Fibroblast of lung (primary cell): ENCODE measurements around the gene ZNF469. TPM values are rescaled to one million over a fixed set of nuclear protein-coding genes. Genes with fewer than 3 reads are reported as not detected.
A peak's percentile ranks its signal among the peaks of the same experiment; 100 is the strongest.

Experiments used
- DNase-seq, 2 donors: peaks; one replicate each; pipeline versions ENCODE4 v3.0.0 to v3.0.0-alpha.2; 2010; ENCODE audit warnings: low read depth in 2 of 2
- H2AFZ ChIP-seq: 2 replicates; pipeline ENCODE4 v1.5.1; 2012; ENCODE audit warnings: low read length, control low read depth, inconsistent platforms
- H3K27ac ChIP-seq: 2 replicates; pipeline ENCODE4 v1.5.1; 2011; ENCODE audit warnings: low read length, control low read depth; ENCODE audit not compliant: insufficient read depth
- H3K27me3 ChIP-seq: 2 replicates; pipeline ENCODE4 v1.5.1; 2011; ENCODE audit warnings: mild to moderate bottlenecking, low read length; ENCODE audit not compliant: control insufficient read depth, insufficient read depth
- H3K36me3 ChIP-seq: 2 replicates; pipeline ENCODE4 v1.5.1; 2011; ENCODE audit warnings: low read length; ENCODE audit not compliant: control insufficient read depth, insufficient read depth
- H3K4me1 ChIP-seq: 2 replicates; pipeline ENCODE4 v1.5.1; 2011; ENCODE audit warnings: low read length; ENCODE audit not compliant: control insufficient read depth, insufficient read depth; ENCODE audit errors: extremely low read depth
- H3K4me2 ChIP-seq: 2 replicates; pipeline ENCODE4 v1.5.1; 2011; ENCODE audit warnings: low read length, control low read depth; ENCODE audit not compliant: insufficient read depth; ENCODE audit errors: extremely low read depth
- H3K4me3 ChIP-seq, 4 experiments: fragments of 200-600 bp in 1 of 4; sonication (generic) in 1 of 4; replicated peaks in 1 of 4; 2 replicates each; pipeline ENCODE4 v1.5.1; 2011 to 2016; ENCODE audit warnings: low read length in 4 of 4, low read depth in 3 of 4, mild to moderate bottlenecking in 3 of 4, control low read depth in 2 of 4, inconsistent platforms in 1 of 4, mixed read lengths in 1 of 4; ENCODE audit not compliant: insufficient read depth in 1 of 4; ENCODE audit errors: control extremely low read depth in 1 of 4
- H3K79me2 ChIP-seq: 2 replicates; pipeline ENCODE4 v1.5.1; 2012; ENCODE audit warnings: mild to moderate bottlenecking, low read length, inconsistent platforms; ENCODE audit not compliant: control insufficient read depth, insufficient read depth
- H3K9ac ChIP-seq: 2 replicates; pipeline ENCODE4 v1.5.1; 2011; ENCODE audit warnings: mild to moderate bottlenecking, low read length, control low read depth; ENCODE audit not compliant: insufficient read depth
- H3K9me3 ChIP-seq: 2 replicates; pipeline ENCODE4 v1.5.1; 2012; ENCODE audit warnings: low read depth, low read length; ENCODE audit not compliant: control insufficient read depth, insufficient read depth
- H4K20me1 ChIP-seq: 2 replicates; pipeline ENCODE4 v1.5.1; 2011; ENCODE audit warnings: low read length; ENCODE audit not compliant: control insufficient read depth, insufficient read depth; ENCODE audit errors: extremely low read depth
- CTCF ChIP-seq, 2 donors: IDR thresholded peaks in 1 of 2; conservative IDR thresholded peaks in 1 of 2; 1 replicate in 1 of 2; 2 replicates in 1 of 2; pipeline ENCODE4 v1.5.1; 2011 to 2012; ENCODE audit warnings: low read length in 2 of 2, control low read depth in 1 of 2, inconsistent platforms in 1 of 2, low read depth in 1 of 2, mild to moderate bottlenecking in 1 of 2
- EZH2 ChIP-seq: IDR thresholded peaks from 2 replicates; pipeline ENCODE4 v1.5.1; 2012; ENCODE audit warnings: low read length, control low read depth, mild to moderate bottlenecking; ENCODE audit errors: missing control alignments
- polyA minus RNA-seq: library from RNA; depleted of rRNA, polyadenylated mRNA; stranded (reverse); fragments of >200 nt; gene quantifications from 2 replicates; pipeline ENCODE4 v1.2.3, GENCODE V29; 2011; ENCODE audit warnings: low replicate concordance
- polyA plus RNA-seq, 2 donors: library from polyadenylated mRNA; depleted of rRNA in 1 of 2; stranded (reverse) in 1 of 2; unstranded in 1 of 2; fragments of >200 nt; gene quantifications; 2 replicates each; pipeline ENCODE4 v1.2.1, GENCODE V29; 2011 to 2012; ENCODE audit warnings: missing spikeins in 1 of 2
- total RNA-seq: library from RNA; depleted of rRNA; stranded (reverse); fragments of >200 nt; gene quantifications from 2 replicates; pipeline ENCODE4 v1.2.1, GENCODE V29; 2014

The ZNF469 gene
- total RNA-seq (1.3 and 1.5 TPM in 2 replicates), polyA plus RNA-seq (0.82 and 0.86 TPM in 2 replicates), polyA minus RNA-seq (4.6 and 6.7 TPM in 2 replicates)
- polyA plus RNA-seq (2012) = 2.8 and 4.1 TPM in 2 replicates

GRCh38 chr16:88382491-88383400 is at the start of gene ZNF469:
Gene ZNF469 (plus strand): TSS chr16:88382959. CDS start chr16:88427471, 44,512 bp downstream.
- H3K27ac ChIP-seq = peak within 1 kb of the TSS; percentile 62
- H3K79me2 ChIP-seq = peaks cover 12% of the 10 kb centered on the region
- H3K4me2 ChIP-seq = peak within 1 kb of the TSS; percentile 90
- no peak within 1 kb of the TSS for H2AFZ ChIP-seq
- TF ChIP-seq CTCF (conservative IDR thresholded peaks at IDR 0.05 in 1 of 2, IDR thresholded peaks at IDR 0.05 in 1 of 2; ENCODE audit: low read depth in 1 of 2, low read length in 2 of 2) = no peak
- TF ChIP-seq EZH2 = no peak
- peaks cover 1% of the 10 kb centered on the region for H3K36me3 ChIP-seq
- peak within 1 kb of the TSS; percentile 63 to 71 (median 66) for H3K4me3 ChIP-seq
- DNase-seq = peak; percentile 36 to 40
- H3K9me3 ChIP-seq = no peaks in the 10 kb centered on the region
- H3K9ac ChIP-seq = peak within 1 kb of the TSS; percentile 82
- no peaks in the 10 kb centered on the region for H4K20me1 ChIP-seq
- H3K27me3 ChIP-seq = no peaks in the 10 kb centered on the region
- H3K4me1 ChIP-seq = peaks cover 9% of the 10 kb centered on the region

GRCh38 chr16:88333848-88334777 is 48.6 kb upstream of the ZNF469 start:
- TF ChIP-seq EZH2 = no peak
- no peak for TF ChIP-seq CTCF (conservative IDR thresholded peaks at IDR 0.05 in 1 of 2, IDR thresholded peaks at IDR 0.05 in 1 of 2; ENCODE audit: low read depth in 1 of 2, low read length in 2 of 2)
- no peak overlapping the region for H2AFZ ChIP-seq
- peaks cover 23% of the 10 kb centered on the region for H3K4me1 ChIP-seq
- no peak for DNase-seq
- no peaks in the 10 kb centered on the region for H3K79me2 ChIP-seq
- no peaks in the 10 kb centered on the region for H3K27me3 ChIP-seq
- peak overlapping the region; percentile 17 for H3K27ac ChIP-seq
- H3K9me3 ChIP-seq = no peaks in the 10 kb centered on the region
- no peak overlapping the region for H3K4me2 ChIP-seq
- no peak overlapping the region for H3K9ac ChIP-seq
- no peaks in the 10 kb centered on the region for H4K20me1 ChIP-seq
- H3K4me3 ChIP-seq = no peak overlapping the region
- H3K36me3 ChIP-seq = no peaks in the 10 kb centered on the region
